GM18499 (cell line): Measurements from ENCODE around the gene GFOD2.

Source experiments
- ATAC-seq: cut with Tn5 transposase; IDR thresholded peaks from one replicate; pipeline ENCODE4 v1.9.1; 2021; ENCODE audit warnings: moderate number of reproducible peaks; ENCODE audit not compliant: insufficient read depth, unreplicated experiment

Gene GFOD2

GRCh38 chr16:67673712-67674580, 45.2 kb downstream of the GFOD2 start:
- ATAC-seq, result no peak

DNA sequence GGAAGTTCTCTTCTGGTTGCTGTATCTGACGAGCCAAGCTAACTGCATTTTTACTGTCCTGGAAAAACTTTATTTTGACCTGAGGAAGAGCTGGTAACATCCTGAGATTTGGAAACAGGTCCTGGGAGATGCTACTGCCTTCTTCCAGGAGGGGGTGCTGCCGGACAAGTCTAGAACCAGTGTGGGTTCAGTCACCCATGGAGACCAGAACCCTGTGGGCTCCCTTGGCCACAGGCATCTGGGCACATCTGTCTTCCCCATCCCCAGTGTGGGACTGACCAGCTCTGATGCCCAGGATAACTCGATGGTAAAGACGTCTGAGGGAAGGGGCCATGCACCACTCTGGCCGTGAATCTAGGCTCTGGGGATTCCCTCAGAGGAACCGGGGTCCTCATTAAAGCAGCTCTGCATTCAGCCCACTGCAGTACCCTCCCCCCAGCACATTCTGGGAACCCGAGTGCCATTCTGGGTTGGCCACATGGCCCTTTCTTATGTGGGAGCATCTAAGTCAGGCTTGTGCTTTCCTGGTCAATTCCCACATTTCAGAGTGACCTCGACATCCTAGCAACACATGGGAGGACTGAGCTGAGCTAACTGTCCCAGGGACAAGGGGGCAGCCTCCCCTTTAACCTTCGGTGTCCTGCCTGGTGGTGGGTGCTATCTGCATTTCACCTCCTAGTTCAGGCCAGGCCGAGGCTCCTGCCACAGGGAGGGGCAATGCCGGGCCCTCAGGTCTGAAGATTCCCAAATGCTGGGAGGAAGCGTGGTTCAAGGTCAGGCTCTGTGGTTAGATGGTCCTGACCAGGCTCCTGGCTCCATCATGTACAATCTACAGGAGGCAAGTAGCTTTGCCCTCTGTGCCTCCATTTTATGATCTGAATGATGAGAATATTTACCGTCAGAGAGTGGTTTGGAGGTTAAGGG, 46.1 kb downstream of the GFOD2 start:
- ATAC-seq, result no peak

GRCh38 chr16:67672306-67672705, 46.8 kb downstream of the GFOD2 start:
- ATAC-seq, result no peak

- no peak for ATAC-seq
Measured at GRCh38 chr16:67669499-67670101, 49.5 kb downstream of the GFOD2 start.

GRCh38 chr16:67668495-67669157, 50.5 kb downstream of the GFOD2 start:
- no peak for ATAC-seq

GRCh38 chr16:67667817-67668494, 51.2 kb downstream of the GFOD2 start:
- ATAC-seq, result no peak

- ATAC-seq, result no peak
Measured at GRCh38 chr16:67667453-67667816, 51.7 kb downstream of the GFOD2 start.

GRCh38 chr16:67666559-67667452, 52.3 kb downstream of the GFOD2 start, which contains the start of the genes C16orf86 and ENKD1:
Gene C16orf86, plus strand, starts transcription at chr16:67666814. Its CDS starts 157 bp downstream, at chr16:67666971.
Gene ENKD1, minus strand, starts transcription at chr16:67666750. Its CDS starts 308 bp downstream, at chr16:67666442.
- no peak for ATAC-seq

DNA sequence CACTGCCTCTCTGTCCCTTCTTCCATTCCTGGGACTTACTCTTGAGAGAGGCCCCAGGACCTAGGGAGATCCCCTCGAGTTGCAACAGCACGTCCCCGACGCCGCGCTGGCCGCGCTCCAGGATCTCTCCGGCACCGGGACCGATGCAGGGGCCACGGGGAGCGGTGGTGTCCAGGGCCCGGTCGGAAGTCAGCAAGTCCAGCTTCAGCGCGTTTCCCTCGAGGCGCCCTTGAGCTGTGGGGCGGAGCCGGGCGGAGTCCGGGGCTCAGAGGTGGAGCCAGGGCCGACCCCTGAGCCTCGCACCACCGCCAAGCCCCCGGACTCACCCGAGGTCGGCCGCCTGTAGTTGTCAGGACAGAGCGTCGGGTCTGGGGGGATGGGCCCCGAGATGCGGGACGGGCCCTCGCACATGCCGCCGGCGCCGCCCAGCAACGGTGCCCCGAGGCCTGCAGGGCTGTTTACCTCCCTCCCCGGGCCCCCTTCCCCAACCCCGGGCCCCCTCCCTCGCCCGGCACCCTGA, 53.0 kb downstream of the GFOD2 start:
- no peak for ATAC-seq

GRCh38 chr16:67665598-67665997, 53.5 kb downstream of the GFOD2 start:
- no peak for ATAC-seq

GRCh38 chr16:67664871-67665270, 54.2 kb downstream of the GFOD2 start:
- no peak for ATAC-seq

DNA sequence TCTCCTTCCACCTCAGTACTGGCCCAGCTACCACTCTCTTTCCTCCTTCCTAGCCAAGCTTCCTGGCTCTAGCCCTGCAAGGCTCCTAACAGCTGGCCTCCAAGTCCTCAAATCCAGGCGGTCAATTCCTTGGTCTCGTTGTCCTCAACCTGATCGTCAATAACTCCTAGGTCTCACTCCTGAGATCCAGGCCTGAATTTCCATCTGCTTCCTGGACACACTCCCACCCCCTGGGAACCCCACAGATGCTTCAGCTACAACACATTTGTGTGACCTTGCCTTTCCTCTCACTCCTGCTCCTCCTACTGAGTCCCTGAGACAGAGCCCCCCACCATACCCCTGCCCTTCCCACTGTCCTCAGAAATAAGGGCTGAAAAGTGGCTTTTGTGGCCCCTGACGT, 54.9 kb downstream of the GFOD2 start:
- no peak for ATAC-seq

DNA sequence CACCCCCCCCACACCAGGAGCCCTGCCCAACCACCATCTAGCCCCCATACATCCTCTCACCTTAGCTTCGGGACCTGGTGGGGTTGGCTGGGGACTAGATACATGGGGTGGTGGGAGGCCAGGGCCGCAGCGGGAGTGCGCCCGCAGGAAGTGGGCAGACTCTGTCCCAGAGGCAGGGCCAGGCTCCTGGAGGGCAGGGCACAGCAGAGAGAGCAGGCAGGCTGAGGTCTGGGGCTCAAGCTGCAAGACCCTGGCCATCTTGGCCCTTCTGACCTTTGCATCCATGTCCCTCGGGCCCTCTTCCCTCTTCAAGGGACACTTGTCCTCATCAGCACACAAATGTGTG, 55.3 kb downstream of the GFOD2 start:
- no peak for ATAC-seq

DNA sequence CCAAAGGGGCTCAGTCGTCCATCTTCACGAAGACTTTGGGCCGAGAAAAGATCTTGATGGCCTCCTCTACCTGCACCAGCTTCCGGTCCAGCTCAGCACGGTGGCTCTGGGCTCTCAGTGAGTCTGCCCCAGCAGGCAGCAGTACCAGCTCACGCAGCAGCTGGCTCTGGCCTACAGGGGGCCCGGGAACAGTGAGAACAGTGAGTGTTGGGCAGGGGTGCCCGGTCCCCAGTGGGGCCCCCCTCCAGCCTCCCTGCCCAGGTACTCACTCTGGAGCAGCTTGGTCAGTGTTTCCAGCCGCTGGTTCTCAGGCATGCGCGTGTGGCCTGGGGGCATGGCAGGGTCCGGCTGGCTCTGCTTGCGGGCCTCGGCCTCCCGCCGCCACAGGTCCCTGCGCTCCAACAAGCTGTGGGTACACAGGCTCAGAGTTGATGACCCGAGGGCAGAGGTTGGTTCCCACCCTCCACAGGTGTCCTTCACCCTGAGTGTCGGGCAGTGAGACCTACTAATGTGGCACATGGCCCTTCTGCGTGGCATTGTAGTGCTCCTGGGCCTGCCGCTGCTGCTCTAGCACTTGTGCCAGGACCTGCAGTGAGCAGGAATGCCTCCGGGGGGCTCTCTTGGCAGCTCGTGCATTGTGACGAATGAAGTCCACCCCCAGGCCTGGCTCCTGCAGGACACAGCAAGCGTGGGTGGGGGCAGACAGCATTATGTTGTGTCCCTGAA, 55.8 kb downstream of the GFOD2 start:
- no peak for ATAC-seq

DNA sequence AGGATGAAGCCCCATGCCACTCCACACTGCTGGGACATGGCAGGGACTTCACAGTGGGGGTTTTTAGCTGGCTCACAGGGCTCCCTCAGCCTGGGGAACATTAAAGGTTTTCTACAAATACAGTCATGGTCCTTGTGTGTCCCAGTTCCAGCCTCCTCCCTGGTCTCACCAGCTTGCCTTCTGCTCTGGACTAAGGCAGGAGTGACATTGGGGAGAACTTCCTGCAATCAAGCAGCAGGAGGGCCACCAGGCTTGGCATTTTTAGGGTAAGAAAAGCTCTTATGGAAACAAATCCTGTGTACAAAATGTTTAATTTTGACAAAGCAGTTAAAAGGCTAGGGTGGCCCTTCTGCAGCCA, 56.5 kb downstream of the GFOD2 start:
- ATAC-seq, result no peak

- no peak for ATAC-seq
Measured at GRCh38 chr16:67661886-67662652, 57.0 kb downstream of the GFOD2 start.

- no peak for ATAC-seq
Measured at GRCh38 chr16:67661101-67661761, 57.9 kb downstream of the GFOD2 start.
